Stimulated activated CD4-positive, alpha-beta T cell treated with anti-CD3 and anti-CD28 coated beads, Interleukin-1b, Interleukin-23, amount 100 ng/mL, for 24 hours (primary cell): ENCODE measurements around the gene GRB10.
"Not testable (repeated sequence)": the region's sequence is repeated elsewhere in the genome, so short reads cannot be mapped to it uniquely, and the experiment has no call there.

ENCODE experiments used
- DNase-seq, 4 experiments: peaks; one replicate each; pipeline ENCODE4 v3.0.0-alpha.2; 2020; ENCODE audit warnings: low read depth in 4 of 4, low spot score in 1 of 4

Gene GRB10

DNA sequence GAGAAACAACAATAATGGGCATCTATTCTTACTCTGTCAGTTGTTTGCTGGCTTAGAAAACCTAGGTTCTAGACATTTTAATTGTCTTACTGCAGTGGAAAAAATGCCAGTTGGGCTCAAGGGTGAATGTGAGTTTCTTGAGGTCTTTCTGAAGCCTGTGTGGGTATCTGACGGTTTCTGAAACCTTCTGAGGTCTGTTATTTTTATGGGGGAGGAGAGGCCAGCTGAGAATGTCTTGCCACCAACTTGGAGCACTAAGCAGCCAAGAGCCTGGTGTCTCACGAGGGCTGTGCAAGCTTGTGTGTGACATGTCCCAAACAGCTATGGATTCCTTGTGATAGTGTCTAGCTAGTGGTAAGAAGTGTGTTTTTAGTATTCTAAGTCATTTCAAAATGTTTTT is 193.3 kb downstream of the GRB10 start:
- no peak for DNase-seq

DNA sequence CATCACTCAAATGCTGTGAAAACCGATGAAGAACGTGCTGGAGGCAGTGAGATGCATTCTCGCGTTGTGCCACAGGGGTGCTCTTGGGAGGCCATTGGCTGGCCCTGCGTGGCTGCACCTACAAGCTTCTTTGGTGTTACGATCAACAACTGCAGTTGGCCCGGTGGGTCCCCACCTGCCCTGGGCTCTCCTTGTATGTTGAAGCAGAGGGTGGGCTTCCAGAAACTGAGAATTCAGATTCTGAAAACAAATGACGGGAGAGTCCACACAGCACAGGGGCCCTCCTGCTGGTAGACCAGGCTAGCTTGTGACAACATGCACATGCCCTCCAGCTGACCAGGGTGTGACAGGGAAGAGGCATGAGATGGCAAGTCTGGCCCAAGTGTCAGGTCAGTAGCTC is 193.8 kb downstream of the GRB10 start:
- DNase-seq, result no peak

GRCh38 chr7:50587737-50588136 is 195.0 kb downstream of the GRB10 start:
- DNase-seq, result no peak

DNA sequence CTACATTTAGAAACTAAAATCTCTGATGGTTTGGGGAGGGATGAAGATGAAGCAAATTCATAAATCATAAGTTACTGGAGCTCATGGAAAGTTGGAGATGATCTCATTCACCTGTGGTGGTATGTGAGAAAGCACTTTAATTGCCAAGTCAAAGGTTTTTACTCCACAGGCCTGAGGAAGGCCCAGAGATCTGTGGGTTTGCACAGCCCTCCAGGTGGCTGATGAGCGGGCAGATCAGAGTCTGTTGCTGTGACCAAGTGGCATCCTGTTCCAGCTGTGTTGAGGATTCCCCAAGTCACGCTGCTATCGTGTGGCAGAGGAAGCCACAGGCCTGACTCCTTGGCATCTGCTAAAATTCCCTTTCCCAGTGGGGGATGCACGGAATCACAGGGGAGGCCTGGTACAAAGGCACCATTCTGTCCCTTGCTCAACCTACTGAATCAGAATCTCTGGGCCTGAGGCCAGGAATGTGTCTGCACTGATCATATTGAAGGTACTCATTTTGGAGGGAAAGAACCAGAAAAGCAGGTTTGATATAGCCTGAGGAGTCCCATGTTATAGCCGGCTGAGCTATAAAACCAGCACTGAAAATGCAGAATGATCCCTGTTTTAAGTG is 197.8 kb downstream of the GRB10 start:
- no peak for DNase-seq

DNA sequence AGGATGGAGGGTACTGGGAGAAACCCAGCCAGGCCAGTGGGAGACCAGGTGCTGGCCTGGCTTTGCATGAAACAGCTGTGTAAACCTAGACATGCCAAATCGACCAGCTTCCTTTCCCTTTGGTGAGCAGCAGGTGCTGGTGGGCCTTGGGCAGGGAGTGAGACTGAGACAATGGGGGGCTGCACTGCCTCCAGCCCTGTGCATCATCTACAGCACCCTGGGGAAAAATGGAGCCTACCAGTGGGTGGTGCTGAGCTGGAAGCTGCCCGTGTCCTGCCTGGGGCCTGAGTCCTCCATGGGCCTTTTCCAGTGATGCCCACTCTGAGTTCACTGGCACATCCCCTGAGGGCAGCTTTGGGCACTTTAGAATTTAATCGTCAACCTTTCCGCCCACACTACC is 198.3 kb downstream of the GRB10 start:
- DNase-seq, result no peak

DNA sequence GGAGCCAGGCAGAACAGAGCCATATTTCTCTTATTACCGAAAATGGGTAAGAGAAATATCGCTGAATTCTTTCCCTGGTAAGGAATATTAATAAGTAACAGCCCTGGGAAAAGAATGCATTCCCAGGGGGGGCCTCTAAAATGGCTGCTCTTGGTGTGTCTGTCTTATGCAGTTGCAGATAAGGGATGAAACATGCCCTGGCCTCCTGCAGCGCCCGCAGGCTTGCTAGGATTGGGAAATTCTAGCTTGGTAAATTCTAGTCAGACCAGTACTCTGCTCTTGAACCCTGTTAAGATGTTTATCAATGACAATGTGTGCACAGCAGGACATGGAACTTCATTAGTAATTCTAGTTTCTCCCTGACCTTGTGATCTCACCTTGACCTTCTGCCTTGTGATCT is 199.4 kb downstream of the GRB10 start:
- DNase-seq, result not testable (repeated sequence)

DNA sequence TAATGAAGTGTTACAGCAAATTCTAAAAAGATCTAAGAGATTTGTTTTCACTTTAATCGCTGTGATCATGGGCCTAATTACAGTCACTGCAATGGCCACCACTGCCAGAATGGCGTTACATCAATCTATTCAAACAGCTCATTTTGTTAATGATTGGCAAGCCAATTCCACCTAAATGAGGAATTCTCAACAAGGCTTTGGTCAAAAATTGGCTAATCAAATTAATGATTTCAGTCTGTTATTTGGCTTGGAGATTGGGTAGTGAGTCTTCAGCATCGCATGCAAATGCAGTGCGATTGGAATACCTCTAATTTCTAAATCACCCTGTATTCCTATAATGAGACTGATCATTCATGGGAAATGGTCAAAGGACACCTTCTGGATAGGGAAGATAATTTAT is 200.4 kb downstream of the GRB10 start:
- not testable (repeated sequence) for DNase-seq

DNA sequence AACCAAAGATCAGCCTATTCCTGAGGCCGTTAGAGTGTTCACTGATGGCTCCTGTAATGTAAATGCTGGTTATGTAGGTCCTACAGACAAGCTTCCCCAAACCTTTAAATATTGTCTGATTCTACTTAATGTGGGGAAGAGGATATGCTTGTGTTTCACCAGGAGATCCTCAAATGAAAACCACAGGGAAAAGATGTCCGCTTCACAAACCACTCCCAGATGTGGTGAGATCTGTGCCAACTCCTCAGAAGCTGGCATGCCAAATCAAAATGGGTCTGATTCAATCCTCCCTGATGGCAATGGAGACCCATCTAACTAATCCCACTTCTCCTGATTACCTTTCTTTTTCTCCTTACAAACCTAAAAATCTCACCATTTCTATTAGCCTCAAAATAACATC is 202.0 kb downstream of the GRB10 start:
- DNase-seq, result not testable (repeated sequence)

- no peak for DNase-seq
Observed at GRCh38 chr7:50580057-50580456, 202.6 kb downstream of the GRB10 start.

DNA sequence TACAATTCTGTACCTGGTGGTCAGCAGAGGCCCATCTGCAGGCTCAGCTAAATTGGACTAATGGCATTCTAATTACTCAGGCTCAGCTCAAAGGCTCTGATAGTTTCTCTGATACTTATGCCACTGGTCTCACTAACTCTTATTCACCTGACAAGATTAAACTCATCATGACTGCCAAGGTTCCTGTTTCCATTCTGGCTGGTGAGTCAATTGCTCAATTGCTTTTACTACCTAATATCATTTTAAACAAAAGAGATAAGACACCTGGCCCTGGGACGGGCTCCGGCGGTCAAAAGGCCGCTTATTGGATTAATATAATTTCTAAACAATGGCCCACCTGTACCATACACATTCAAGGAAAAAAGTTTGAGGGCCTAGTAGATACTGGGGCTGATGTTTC is 204.6 kb downstream of the GRB10 start:
- DNase-seq, result not testable (repeated sequence)

DNA sequence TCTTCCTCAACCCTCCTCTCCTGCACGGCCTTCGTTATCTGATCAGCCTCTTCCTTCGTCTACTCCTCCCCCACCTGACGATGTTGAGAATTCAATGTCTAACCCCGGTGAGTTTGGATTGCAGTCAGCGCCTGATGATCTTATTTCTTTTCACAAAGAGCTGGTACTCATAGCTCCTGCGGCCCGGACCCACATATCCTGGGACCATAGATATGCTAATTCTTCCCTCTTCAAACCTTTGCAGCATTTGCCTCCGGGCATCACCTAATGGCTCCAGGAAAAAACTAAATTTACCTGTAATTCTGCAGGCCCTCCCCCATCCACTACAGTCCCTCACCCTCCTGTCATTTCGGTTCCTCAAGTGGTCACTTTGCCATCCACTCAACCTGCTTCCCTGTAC is 205.1 kb downstream of the GRB10 start:
- DNase-seq, result no peak

DNA sequence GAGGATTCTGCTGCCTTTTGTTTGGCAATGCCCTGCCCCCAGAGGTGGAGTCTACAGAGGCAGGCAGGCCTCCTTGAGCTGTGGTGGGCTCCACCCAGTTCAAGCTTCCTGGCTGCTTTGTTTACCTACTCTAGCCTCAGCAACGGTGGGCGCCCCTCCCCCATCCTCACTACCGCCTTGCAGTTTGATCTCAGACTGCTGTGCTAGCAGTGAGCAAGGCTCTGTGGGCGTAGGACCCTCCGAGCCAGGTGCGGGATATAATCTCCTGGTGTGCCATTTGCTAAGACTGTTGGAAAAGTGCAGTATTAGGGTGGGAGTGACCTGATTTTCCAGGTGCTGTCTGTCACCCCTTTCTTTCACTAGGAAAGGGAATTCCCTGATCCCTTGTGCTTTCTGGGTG is 206.3 kb downstream of the GRB10 start:
- not testable (repeated sequence) for DNase-seq

DNA sequence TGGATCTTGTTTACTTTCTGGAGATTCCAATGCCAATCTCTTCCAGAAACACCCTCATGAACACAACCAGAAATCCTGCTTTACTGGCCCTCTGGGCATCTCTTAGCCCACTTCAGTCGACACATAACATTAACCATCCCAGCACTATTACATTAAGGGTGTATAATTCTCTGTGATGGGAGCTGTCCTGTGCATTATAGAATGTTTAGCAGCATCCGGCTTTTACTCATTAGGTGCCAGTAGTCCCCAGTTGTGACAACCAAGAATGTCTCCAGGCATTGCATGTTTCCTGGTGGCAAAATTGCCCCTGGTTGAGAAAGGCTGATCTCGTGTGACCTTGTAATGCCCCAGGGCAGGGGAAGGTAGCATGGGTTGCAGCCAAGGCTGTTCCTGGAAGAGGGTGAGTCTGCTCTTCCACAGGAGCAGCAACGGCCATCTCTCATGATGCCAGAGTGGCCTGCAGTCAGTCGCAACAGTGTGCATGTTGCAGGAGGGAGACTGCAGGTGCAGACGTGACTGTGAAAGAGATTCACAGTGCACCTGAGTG is 214.9 kb downstream of the GRB10 start:
- DNase-seq, result no peak

DNA sequence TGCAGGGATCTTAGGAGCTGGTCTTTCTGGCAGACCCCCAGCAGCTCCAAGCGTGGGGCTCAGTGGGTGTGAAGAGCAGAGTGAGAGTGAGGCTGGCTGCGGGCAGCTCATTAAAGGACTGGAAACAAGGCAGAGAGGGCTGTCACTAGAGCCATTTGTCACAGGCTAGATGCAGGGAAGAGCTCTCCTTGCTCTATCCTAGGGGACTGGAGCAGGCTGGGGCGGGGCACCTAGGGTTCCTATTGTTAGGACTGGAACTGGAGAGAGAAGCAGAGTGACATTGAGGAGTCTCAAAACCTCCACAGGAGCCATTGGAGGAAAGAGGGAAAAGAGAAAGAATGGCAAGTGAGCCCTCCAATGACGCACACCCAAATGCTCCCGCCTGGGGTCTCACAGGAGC is 216.7 kb downstream of the GRB10 start:
- no peak for DNase-seq

DNA sequence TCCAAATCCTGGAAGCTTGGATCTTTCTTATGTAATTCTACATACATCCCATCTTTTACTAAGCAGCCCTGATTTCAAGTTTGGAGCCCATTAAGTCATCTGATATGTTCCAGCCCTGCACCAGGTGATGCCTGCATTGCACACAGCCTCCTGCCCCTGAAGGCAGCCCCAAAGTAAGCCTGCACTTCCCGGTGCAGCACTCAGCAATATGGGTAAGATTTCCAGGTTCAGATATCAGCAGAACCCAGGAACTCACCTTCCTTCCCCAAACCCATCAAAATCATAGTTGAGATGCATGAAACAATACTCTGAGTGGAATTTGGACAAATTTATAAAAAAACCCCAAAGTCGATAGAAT is 217.2 kb downstream of the GRB10 start:
- DNase-seq, result no peak

- no peak for DNase-seq
Observed at GRCh38 chr7:50564640-50565558, 217.8 kb downstream of the GRB10 start, which contains the start of gene DDC. TSS of gene DDC (minus strand) at chr7:50565405. CDS start at chr7:50544085, 21,320 bp downstream.

- DNase-seq, result no peak
Observed at GRCh38 chr7:50564171-50564570, 218.5 kb downstream of the GRB10 start.

GRCh38 chr7:50562136-50562535 is 220.6 kb downstream of the GRB10 start:
- DNase-seq, result no peak

- no peak for DNase-seq
Observed at GRCh38 chr7:50560865-50561351, 221.8 kb downstream of the GRB10 start.

DNA sequence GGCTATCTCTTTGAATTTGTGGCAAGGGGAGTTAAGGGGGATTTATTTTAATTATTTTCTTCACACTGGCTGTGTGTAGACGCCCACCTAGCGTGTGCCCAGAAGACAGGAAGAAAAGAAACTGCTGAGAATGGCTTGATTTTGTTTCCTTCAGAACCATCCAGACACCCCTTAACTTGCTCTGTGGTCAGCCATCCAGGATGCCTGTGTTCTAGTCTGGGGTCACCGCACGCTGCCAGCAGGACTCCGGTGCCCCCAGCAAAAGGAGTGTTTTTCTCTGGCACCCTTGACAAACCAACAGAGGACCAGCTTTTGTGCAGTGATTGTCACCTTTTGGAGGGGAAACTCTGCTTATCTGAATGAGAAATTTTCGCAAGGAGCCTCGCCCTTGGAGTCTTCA is 222.8 kb downstream of the GRB10 start:
- DNase-seq, result no peak

DNA sequence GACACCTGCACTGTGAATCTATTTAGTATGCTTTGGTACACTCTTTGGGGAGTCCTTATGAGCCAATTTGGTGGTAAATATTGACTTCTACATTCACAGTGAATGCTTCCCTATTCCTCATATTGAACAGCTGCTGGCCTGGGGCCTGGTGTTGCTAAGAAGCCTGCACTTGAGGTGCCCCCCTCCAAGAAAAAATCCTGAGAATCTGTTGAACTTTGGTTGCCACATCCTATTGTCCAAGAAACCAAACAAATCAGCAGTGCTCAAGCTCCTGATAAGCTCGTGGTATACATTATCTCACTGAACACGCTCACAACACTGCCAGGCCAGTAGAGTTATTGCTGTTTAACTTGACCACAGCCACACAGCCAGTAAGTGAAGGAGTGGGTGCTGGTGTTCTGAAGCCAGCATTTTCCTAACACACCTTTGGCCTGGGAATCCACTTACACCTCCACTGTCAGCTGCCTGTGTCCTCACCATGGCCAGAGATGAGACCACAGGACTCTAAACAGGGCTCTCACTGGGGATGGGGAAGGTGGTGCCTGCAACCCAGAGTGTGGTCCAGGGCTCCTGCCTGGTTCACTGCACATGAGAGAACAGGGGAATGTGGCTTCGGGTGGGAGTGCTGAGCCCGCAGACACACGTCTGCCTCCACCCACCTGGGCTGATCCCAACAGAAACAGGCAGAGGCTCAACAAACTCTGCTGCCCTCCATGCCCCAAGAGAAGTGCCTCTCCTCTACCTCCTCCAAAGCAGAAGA is 224.2 kb downstream of the GRB10 start:
- no peak for DNase-seq
